ENCODE measurements around the gene TLK1. TPM values are rescaled to one million over a fixed set of nuclear protein-coding genes. Genes with fewer than 3 reads are reported as not detected.

The TLK1 gene
- total and polyA plus RNA-seq, 9 of the 15 experiments (the other 6 are each of a cell fraction or from before 2014, with no cell fraction given): 20.2 to 101 (median 40.5) TPM

GRCh38 chr2:170966648-170967396 lies 193.9 kb downstream of the TLK1 start:
- Histone ChIP-seq H4K20me1 (replicated peaks; ENCODE audit: control insufficient read depth, insufficient read depth, low read length) (no peaks in the 10 kb centered on the region), H3K4me1 (replicated peaks in 1 of 2; ENCODE audit: control insufficient read depth in 2 of 2, insufficient read depth in 2 of 2, low read length in 2 of 2) (no peaks in the 10 kb centered on the region), H3K9me1 (ENCODE audit: control insufficient read depth, insufficient read depth, low read length) (no peaks in the 10 kb centered on the region), H2AFZ (ENCODE audit: low read depth, low read length) (no peak overlapping the region), H3K4me3 (no peak overlapping the region), H3K9me3 (replicated peaks; ENCODE audit: control insufficient read depth, insufficient read depth, low read depth, low read length) (no peaks in the 10 kb centered on the region), H3K9ac (ENCODE audit: insufficient read depth in 1 of 2, low read depth in 2 of 2, low read length in 2 of 2) (no peak overlapping the region), H3K79me2 (ENCODE audit: control insufficient read depth, insufficient read depth, low read length) (no peaks in the 10 kb centered on the region), H3K4me2 (ENCODE audit: insufficient read depth, low read length) (no peak overlapping the region), H3K27me3 (ENCODE audit: control insufficient read depth in 2 of 2, insufficient read depth in 2 of 2, low read length in 2 of 2) (no peaks in the 10 kb centered on the region), H3K27ac (ENCODE audit: extremely low read depth, low read depth, low read length) (no peak overlapping the region), H3K36me3 (ENCODE audit: control insufficient read depth, insufficient read depth, low read length) (peaks cover 56% of the 10 kb centered on the region)
- 81% methylated on average over 13 of the region's 13 CpGs for WGBS (ENCODE audit: insufficient coverage, low coverage, missing lambda C conversion rate)
- ATAC-seq: peak; percentile 89
- POLR2A ChIA-PET: interaction anchor here (1.3 to 1.7 kb wide), 2 partner anchors 10 to 11 kb away, joined by 3 to 8 read pairs; no protein-coding TSS in a partner anchor
- no peak for FAIRE-seq
- intact Hi-C loops (cut with micrococcal nuclease) (no loop called here), in situ Hi-C loops (cut with MboI) (loop anchor here (25.0 kb wide), 1 partner anchor 1145 kb away; the partner anchor contains the start of gene DLX2)
- peak; percentile 42 to 52 (median 48) for DNase-seq (ENCODE audit: extremely low read depth in 1 of 4, low spot score in 3 of 4)
- CTCF ChIA-PET (ENCODE audit: low intra/inter-chr PET ratio): interaction anchor here (0.8 to 1.2 kb wide), 3 partner anchors 192 to 481 kb away, joined by 3 to 4 read pairs (median 4); no protein-coding TSS in a partner anchor
- TSS peak; percentile 34 for BruUV-seq (replicated peaks)
- TF ChIP-seq ZNF3 (CRISPR knock-in tag; IDR thresholded peaks at IDR 0.05) (no peak), MTA3 (IDR thresholded peaks at IDR 0.05; ENCODE audit: borderline replicate concordance) (0 out of 2 replicates have a peak, but pooled peaks have one; percentile 21), PBX2 (CRISPR knock-in tag; IDR thresholded peaks at IDR 0.05; ENCODE audit: low read depth) (peak; percentile 40; the same call in 1 of the 2 replicates), PBX2 (tag; conservative IDR thresholded peaks at IDR 0.05; ENCODE audit: low read depth) (peak; percentile 41; the same call in 1 of the 2 replicates), NR2F6 (CRISPR knock-in tag; IDR thresholded peaks at IDR 0.05) (no peak), PKNOX1 (IDR thresholded peaks at IDR 0.05) (peak; percentile 78), RB1 (IDR thresholded peaks at IDR 0.05; ENCODE audit: low read depth) (0 out of 2 replicates have a peak, but pooled peaks have one; percentile 30), RBFOX2 (IDR thresholded peaks at IDR 0.05; ENCODE audit: low read depth, low read length) (no peak), CXXC5 (CRISPR knock-in tag; IDR thresholded peaks at IDR 0.05) (0 out of 2 replicates have a peak, but pooled peaks have one; percentile 12), ZFX (CRISPR knock-in tag; IDR thresholded peaks at IDR 0.05) (no peak), ERF (CRISPR knock-in tag; IDR thresholded peaks at IDR 0.05) (0 out of 2 replicates have a peak, but pooled peaks have one; percentile 47), TCFL5 (CRISPR knock-in tag; conservative IDR thresholded peaks at IDR 0.05) (no peak), PML (IDR thresholded peaks at IDR 0.05; ENCODE audit: low read length) (0 out of 2 replicates have a peak, but pooled peaks have one; percentile 41), CTCFL (IDR thresholded peaks at IDR 0.05; ENCODE audit: borderline replicate concordance, insufficient read depth, low read depth, low read length, poor library complexity, severe bottlenecking) (peak; percentile 80)

Data from K562 (cell line).